OCI-LY7 (cell line): ENCODE data around the gene FMO2. TPM values are rescaled to one million over a fixed set of nuclear protein-coding genes. Genes with fewer than 3 reads are reported as not detected.

Experiments
- BruUV-seq: library from RNA; stranded (reverse); fragments of 400-500 nt; replicated peaks from 2 replicates; lab custom pipeline; 2021; lab: Mats Ljungman, UMichigan
- CTCF ChIA-PET: fragments of 300-600 bp; sonication (Branson Sonifier 250); formaldehyde crosslinking; loops from one replicate; lab custom pipeline; 2022; ENCODE audit warnings: antibody characterized with exemption; ENCODE audit not compliant: unreplicated experiment; lab: Charles Lee
- POLR2A ChIA-PET: fragments of 300-600 bp; sonication (Branson Sonifier 250); formaldehyde crosslinking; loops from one replicate; lab custom pipeline; 2022; ENCODE audit warnings: antibody characterized with exemption; lab: Charles Lee
- DNase-seq: peaks from one replicate; pipeline ENCODE4 v3.0.0-alpha.2; 2015; ENCODE audit warnings: low spot score
- H2AFZ ChIP-seq: fragments of 200-600 bp; sonication (generic), shearing (Covaris generic); 2 replicates; pipeline ENCODE4 v1.6.1; 2014; ENCODE audit warnings: mild to moderate bottlenecking, antibody characterized with exemption, low read length, moderate library complexity
- H3K27ac ChIP-seq: fragments of 200-600 bp; sonication (generic); 2 replicates; pipeline ENCODE4 v1.5.1; 2014; ENCODE audit warnings: mixed run types, low read depth, mild to moderate bottlenecking, moderate library complexity, low read length, inconsistent platforms; ENCODE audit not compliant: poor library complexity, severe bottlenecking
- H3K36me3 ChIP-seq: fragments of 200-600 bp; sonication (generic); 2 replicates; pipeline ENCODE4 v1.6.1; 2014; ENCODE audit warnings: mild to moderate bottlenecking, antibody characterized with exemption, low read length, moderate library complexity, mixed read lengths; ENCODE audit not compliant: insufficient read depth
- H3K4me1 ChIP-seq: fragments of 200-600 bp; sonication (generic); 2 replicates; pipeline ENCODE4 v1.5.1; 2014; ENCODE audit warnings: mild to moderate bottlenecking, low read length; ENCODE audit not compliant: insufficient read depth, poor library complexity, severe bottlenecking
- H3K4me2 ChIP-seq: fragments of 200-600 bp; sonication (generic); 2 replicates; pipeline ENCODE4 v1.6.1; 2014; ENCODE audit warnings: mild to moderate bottlenecking, low read length
- H3K4me3 ChIP-seq: fragments of 200-600 bp; sonication (generic); 2 replicates; pipeline ENCODE4 v1.5.1; 2014; ENCODE audit warnings: mild to moderate bottlenecking, low read depth, low read length; ENCODE audit not compliant: poor library complexity, severe bottlenecking
- H3K79me2 ChIP-seq: fragments of 200-600 bp; sonication (generic); 2 replicates; pipeline ENCODE4 v1.6.1; 2016; ENCODE audit warnings: low read depth, mild to moderate bottlenecking, low read length, moderate library complexity, mixed read lengths; ENCODE audit not compliant: insufficient read depth
- H3K9me2 ChIP-seq: fragments of 200-600 bp; sonication (generic); 2 replicates; pipeline ENCODE4 v1.6.1; 2016; ENCODE audit warnings: mild to moderate bottlenecking, low read length, mixed read lengths; ENCODE audit not compliant: insufficient read depth
- H3K9me3 ChIP-seq: fragments of 200-600 bp; sonication (generic); 2 replicates; pipeline ENCODE4 v1.6.1; 2014; ENCODE audit warnings: mild to moderate bottlenecking, mixed run types, low read length, mixed read lengths
- H4K20me1 ChIP-seq: fragments of 200-600 bp; sonication (generic); 2 replicates; pipeline ENCODE4 v1.6.1; 2014; ENCODE audit warnings: mild to moderate bottlenecking, antibody characterized with exemption, low read length, moderate library complexity, mixed read lengths; ENCODE audit not compliant: insufficient read depth
- CTCF ChIP-seq: fragments of 200-600 bp; sonication (generic); conservative IDR thresholded peaks from 2 replicates; pipeline ENCODE4 v1.5.1; 2014; ENCODE audit warnings: mild to moderate bottlenecking, antibody characterized with exemption, low read length, moderate library complexity, mixed read lengths
- EZH2phosphoT487 ChIP-seq: fragments of 200-600 bp; sonication (generic); IDR thresholded peaks from 2 replicates; pipeline ENCODE4 v1.6.1; 2018; ENCODE audit warnings: low read depth, borderline replicate concordance, mild to moderate bottlenecking, mixed run types, antibody characterized with exemption, low read length, moderate library complexity, mixed read lengths
- intact Hi-C: fragments of 100-400 bp; cut with micrococcal nuclease; formaldehyde crosslinking; loops from one replicate; pipeline ENCODE4 v1.10.0; 2022; ENCODE audit not compliant: unreplicated experiment
- total RNA-seq, 2 experiments: library from RNA; depleted of rRNA in 1 of 2; stranded (reverse); fragments of >200 nt in 1 of 2; shearing (Covaris generic) in 1 of 2; gene quantifications; 2 replicates each; pipeline ENCODE4 v1.2.3, GENCODE V29; 2014 to 2022

Gene FMO2
- total RNA-seq, 2 experiments from 2014 or later = not detected

- CTCF ChIA-PET = no interaction called here
- H3K79me2 ChIP-seq = no peaks in the 10 kb centered on the region
- intact Hi-C loops = no loop called here
Measured at GRCh38 chr1:171172471-171172870, 12.6 kb upstream of the FMO2 start.

DNA sequence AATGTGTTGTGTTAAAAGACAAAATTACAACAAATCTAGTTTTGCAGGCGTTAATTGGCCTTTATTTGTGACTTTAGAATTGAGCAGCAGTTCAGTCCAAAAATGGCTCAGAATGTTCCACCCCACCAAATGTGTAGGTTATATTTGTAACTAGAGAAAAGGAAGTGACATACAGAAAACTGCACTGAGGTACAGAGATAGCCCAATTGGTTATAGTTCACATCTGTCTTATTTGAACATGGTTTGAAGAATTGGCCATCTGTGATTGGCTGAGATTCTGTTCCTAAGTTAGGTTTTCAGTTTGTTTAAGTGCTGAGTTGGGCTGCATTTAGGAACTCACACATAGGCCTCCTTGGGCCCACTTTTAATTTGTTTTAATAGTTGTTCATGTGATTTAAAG is 12.0 kb upstream of the FMO2 start:
- no peaks in the 10 kb centered on the region for H3K36me3 ChIP-seq
- intact Hi-C loops = no loop called here
- DNase-seq = peak; percentile 59
- H2AFZ ChIP-seq = peak overlapping the region; percentile 58
- peak overlapping the region; percentile 4 for H3K27ac ChIP-seq
- H3K79me2 ChIP-seq = no peaks in the 10 kb centered on the region
- H3K4me1 ChIP-seq = peaks cover 16% of the 10 kb centered on the region
- POLR2A ChIA-PET = interaction anchor here (0.9 to 1.6 kb wide), 3 partner anchors 13 to 17 kb away, joined by 4 to 5 read pairs (median 4); no protein-coding TSS in a partner anchor
- BruUV-seq = no TSS peak
- H3K4me2 ChIP-seq = peak overlapping the region; percentile 37
- H3K9me2 ChIP-seq = no peaks in the 10 kb centered on the region
- no peak overlapping the region for H3K4me3 ChIP-seq
- CTCF ChIA-PET = no interaction called here
- H4K20me1 ChIP-seq = no peaks in the 10 kb centered on the region
- H3K9me3 ChIP-seq = no peaks in the 10 kb centered on the region
- TF ChIP-seq CTCF = no peak
- no peak for TF ChIP-seq EZH2phosphoT487

More at GRCh38 chr1:171172471-171172870, 12.6 kb upstream of the FMO2 start:
- no peak for DNase-seq
- H3K4me1 ChIP-seq = peaks cover 16% of the 10 kb centered on the region
- no peaks in the 10 kb centered on the region for H3K9me2 ChIP-seq
- no peak overlapping the region for H3K4me3 ChIP-seq
- H3K27ac ChIP-seq = no peak overlapping the region
- TF ChIP-seq CTCF (no peak), EZH2phosphoT487 (no peak)
- H3K36me3 ChIP-seq = no peaks in the 10 kb centered on the region
- H2AFZ ChIP-seq = no peak overlapping the region
- no peaks in the 10 kb centered on the region for H3K9me3 ChIP-seq
- no peaks in the 10 kb centered on the region for H4K20me1 ChIP-seq
- peak overlapping the region; percentile 37; the same call in 1 of the 2 replicates for H3K4me2 ChIP-seq
- POLR2A ChIA-PET = interaction anchor here (0.8 to 1.6 kb wide), 3 partner anchors 14 to 327 kb away, joined by 3 to 4 read pairs (median 4); no protein-coding TSS in a partner anchor
- BruUV-seq = no TSS peak

GRCh38 chr1:171174560-171175294 is 10.4 kb upstream of the FMO2 start:
- intact Hi-C loops = no loop called here
- Histone ChIP-seq H3K36me3 (no peaks in the 10 kb centered on the region), H3K4me1 (peaks cover 16% of the 10 kb centered on the region), H3K9me3 (no peaks in the 10 kb centered on the region), H3K4me2 (no peak overlapping the region), H3K4me3 (no peak overlapping the region), H3K79me2 (no peaks in the 10 kb centered on the region), H3K27ac (no peak overlapping the region), H4K20me1 (no peaks in the 10 kb centered on the region), H3K9me2 (no peaks in the 10 kb centered on the region), H2AFZ (no peak overlapping the region)
- TF ChIP-seq CTCF = no peak
- no peak for TF ChIP-seq EZH2phosphoT487
- POLR2A ChIA-PET = interaction anchor here (0.6 to 0.8 kb wide), 3 partner anchors 13 to 1373 kb away, joined by 3 to 4 read pairs (median 3); no protein-coding TSS in a partner anchor
- CTCF ChIA-PET = interaction anchor here (0.7 kb wide), 1 partner anchor 231 kb away, joined by 3 read pairs; no protein-coding TSS in a partner anchor
- BruUV-seq = no TSS peak
- no peak for DNase-seq
